Loucy (cell line): ENCODE measurements around the gene COX19.

Experiments
- H2AFZ ChIP-seq: fragments of 200-600 bp; sonication (generic); 2 replicates; pipeline ENCODE4 v1.6.0; 2016; ENCODE audit warnings: antibody characterized with exemption, mild to moderate bottlenecking, low read length, moderate library complexity
- H3F3A ChIP-seq: fragments of 200-600 bp; 2 replicates; pipeline ENCODE4 v1.6.0; 2016; ENCODE audit warnings: antibody characterized with exemption, low read depth, mild to moderate bottlenecking
- H3K27me3 ChIP-seq: fragments of 200-600 bp; sonication (generic); 2 replicates; pipeline ENCODE4 v1.6.1; 2014; ENCODE audit warnings: low read length, mild to moderate bottlenecking; ENCODE audit not compliant: insufficient read depth, poor library complexity, severe bottlenecking
- H3K36me3 ChIP-seq: fragments of 200-600 bp; sonication (generic); 2 replicates; pipeline ENCODE4 v1.6.1; 2016; ENCODE audit warnings: low read length; ENCODE audit not compliant: insufficient read depth
- H3K4me1 ChIP-seq: fragments of 200-600 bp; sonication (generic); 2 replicates; pipeline ENCODE4 v1.5.1; 2014; ENCODE audit warnings: low read length, mild to moderate bottlenecking; ENCODE audit not compliant: insufficient read depth, poor library complexity, severe bottlenecking
- H3K4me2 ChIP-seq: fragments of 200-600 bp; sonication (generic); 2 replicates; pipeline ENCODE4 v1.6.0; 2014; ENCODE audit warnings: antibody characterized with exemption, low read length, low read depth, mild to moderate bottlenecking; ENCODE audit not compliant: poor library complexity, severe bottlenecking
- H3K4me3 ChIP-seq: fragments of 200-600 bp; sonication (generic); 2 replicates; pipeline ENCODE4 v1.5.1; 2014; ENCODE audit warnings: low read length, mild to moderate bottlenecking, mixed read lengths; ENCODE audit not compliant: poor library complexity, severe bottlenecking
- H3K79me2 ChIP-seq: fragments of 200-600 bp; sonication (generic); 2 replicates; pipeline ENCODE4 v1.6.1; 2014; ENCODE audit warnings: low read length; ENCODE audit not compliant: insufficient read depth
- H3K9ac ChIP-seq: fragments of 200-600 bp; sonication (generic); 2 replicates; pipeline ENCODE4 v1.6.0; 2014; ENCODE audit warnings: mild to moderate bottlenecking, low read depth, low read length, moderate library complexity; ENCODE audit not compliant: poor library complexity, severe bottlenecking
- H3K9me2 ChIP-seq: fragments of 200-600 bp; sonication (generic); replicated peaks from 2 replicates; pipeline ENCODE4 v1.6.1; 2016; ENCODE audit warnings: low read depth, low read length, mixed read lengths
- H3K9me3 ChIP-seq: fragments of 200-600 bp; sonication (generic); 2 replicates; pipeline ENCODE4 v1.6.1; 2014; ENCODE audit warnings: mild to moderate bottlenecking, antibody characterized with exemption, low read length, low read depth; ENCODE audit not compliant: insufficient read depth
- H4K20me1 ChIP-seq: fragments of 200-600 bp; sonication (generic); 2 replicates; pipeline ENCODE4 v1.6.0; 2014; ENCODE audit warnings: antibody characterized with exemption, low read length, mild to moderate bottlenecking; ENCODE audit not compliant: insufficient read depth, poor library complexity, severe bottlenecking
- CTCF ChIP-seq: fragments of 200-600 bp; sonication (generic); conservative IDR thresholded peaks from 2 replicates; pipeline ENCODE4 v1.5.1; 2014; ENCODE audit warnings: mild to moderate bottlenecking, antibody characterized with exemption, low read length
- EZH2phosphoT487 ChIP-seq: fragments of 200-600 bp; IDR thresholded peaks from 2 replicates; pipeline ENCODE4 v1.6.1; 2018; ENCODE audit warnings: antibody characterized with exemption, mild to moderate bottlenecking, moderate library complexity, borderline replicate concordance

Gene COX19

GRCh38 chr7:923108-924041 is 52.0 kb downstream of the COX19 start:
- H3K4me3 ChIP-seq: peak overlapping the region; percentile 86
- peaks cover 40% of the 10 kb centered on the region for H3K4me1 ChIP-seq
- no peak overlapping the region; the same call in 1 of the 2 replicates for H2AFZ ChIP-seq
- H3F3A ChIP-seq: no peaks in the 10 kb centered on the region
- H3K27me3 ChIP-seq: no peaks in the 10 kb centered on the region
- no peaks in the 10 kb centered on the region for H3K9me2 ChIP-seq
- H3K9ac ChIP-seq: peak overlapping the region; percentile 92
- TF ChIP-seq EZH2phosphoT487 (no peak), CTCF (no peak)
- no peaks in the 10 kb centered on the region for H3K9me3 ChIP-seq
- peak overlapping the region; percentile 94 for H3K4me2 ChIP-seq
- H3K79me2 ChIP-seq: peaks cover 6% of the 10 kb centered on the region; the same call in 1 of the 2 replicates
- H4K20me1 ChIP-seq: no peaks in the 10 kb centered on the region
- H3K36me3 ChIP-seq: no peaks in the 10 kb centered on the region

- Histone ChIP-seq H3K9me2 (no peaks in the 10 kb centered on the region), H3F3A (no peaks in the 10 kb centered on the region), H2AFZ (no peak overlapping the region; the same call in 1 of the 2 replicates), H3K79me2 (peaks cover 6% of the 10 kb centered on the region; the same call in 1 of the 2 replicates), H3K4me2 (peak overlapping the region; percentile 94), H3K4me3 (peak overlapping the region; percentile 86), H3K36me3 (no peaks in the 10 kb centered on the region), H3K9ac (peak overlapping the region; percentile 92), H4K20me1 (no peaks in the 10 kb centered on the region), H3K27me3 (no peaks in the 10 kb centered on the region), H3K9me3 (no peaks in the 10 kb centered on the region), H3K4me1 (peaks cover 40% of the 10 kb centered on the region)
- TF ChIP-seq CTCF (no peak), EZH2phosphoT487 (no peak)
Observed at GRCh38 chr7:922334-923107, 52.8 kb downstream of the COX19 start.

GRCh38 chr7:921581-922333 is 53.6 kb downstream of the COX19 start:
- Histone ChIP-seq H3K4me2 (peak overlapping the region; percentile 94), H3K27me3 (no peaks in the 10 kb centered on the region), H3F3A (no peaks in the 10 kb centered on the region), H4K20me1 (no peaks in the 10 kb centered on the region), H3K4me1 (peaks cover 40% of the 10 kb centered on the region), H3K36me3 (no peaks in the 10 kb centered on the region), H3K79me2 (peaks cover 6% of the 10 kb centered on the region; the same call in 1 of the 2 replicates), H3K4me3 (peak overlapping the region; percentile 86), H3K9me3 (no peaks in the 10 kb centered on the region), H3K9me2 (no peaks in the 10 kb centered on the region), H3K9ac (peak overlapping the region; percentile 92), H2AFZ (no peak overlapping the region)
- TF ChIP-seq EZH2phosphoT487: no peak
- TF ChIP-seq CTCF: no peak
